Ovary (tissue), 3 donors: ENCODE measurements around the gene TTC7B.

ENCODE experiments used
- POLR2A ChIP-seq: fragments of 450-650 bp; IDR thresholded peaks from one replicate; pipeline ENCODE4 v1.6.1; 2017; ENCODE audit warnings: antibody characterized with exemption, mild to moderate bottlenecking, moderate library complexity
- TF ChIP-seq, protein P1 (sequence below), 3 donors: fragments of 450-650 bp in 2 of 3; fragments of 200-600 bp in 1 of 3; IDR thresholded peaks; one replicate each; pipeline versions ENCODE4 v1.5.1 to v1.8.0; 2016 to 2022; ENCODE audit warnings: antibody characterized with exemption in 3 of 3, mild to moderate bottlenecking in 1 of 3
- donor health status: DM: no; HTN: no; CAD: no.

DNA sequence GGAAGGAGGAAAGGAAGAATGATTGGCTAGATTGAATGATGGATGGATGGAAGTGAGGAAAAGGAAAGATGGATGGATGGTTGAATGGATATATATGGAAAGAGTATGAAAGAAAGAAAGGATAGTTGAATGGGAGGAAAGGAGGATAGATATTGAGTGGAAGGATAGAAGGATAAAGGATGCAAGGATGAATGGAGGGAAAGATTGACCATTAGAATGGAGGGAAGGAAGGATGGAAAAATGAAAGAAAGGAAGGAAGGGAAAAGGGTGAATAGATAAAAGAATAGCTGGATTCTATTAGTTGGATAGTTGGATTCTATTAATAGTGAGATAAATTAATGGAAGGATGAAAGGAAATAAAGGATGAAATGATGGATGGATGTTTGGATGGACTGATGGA, 313.5 kb downstream of the TTC7B start:
- no peak for TF ChIP-seq POLR2A
- TF ChIP-seq, protein P1, sequence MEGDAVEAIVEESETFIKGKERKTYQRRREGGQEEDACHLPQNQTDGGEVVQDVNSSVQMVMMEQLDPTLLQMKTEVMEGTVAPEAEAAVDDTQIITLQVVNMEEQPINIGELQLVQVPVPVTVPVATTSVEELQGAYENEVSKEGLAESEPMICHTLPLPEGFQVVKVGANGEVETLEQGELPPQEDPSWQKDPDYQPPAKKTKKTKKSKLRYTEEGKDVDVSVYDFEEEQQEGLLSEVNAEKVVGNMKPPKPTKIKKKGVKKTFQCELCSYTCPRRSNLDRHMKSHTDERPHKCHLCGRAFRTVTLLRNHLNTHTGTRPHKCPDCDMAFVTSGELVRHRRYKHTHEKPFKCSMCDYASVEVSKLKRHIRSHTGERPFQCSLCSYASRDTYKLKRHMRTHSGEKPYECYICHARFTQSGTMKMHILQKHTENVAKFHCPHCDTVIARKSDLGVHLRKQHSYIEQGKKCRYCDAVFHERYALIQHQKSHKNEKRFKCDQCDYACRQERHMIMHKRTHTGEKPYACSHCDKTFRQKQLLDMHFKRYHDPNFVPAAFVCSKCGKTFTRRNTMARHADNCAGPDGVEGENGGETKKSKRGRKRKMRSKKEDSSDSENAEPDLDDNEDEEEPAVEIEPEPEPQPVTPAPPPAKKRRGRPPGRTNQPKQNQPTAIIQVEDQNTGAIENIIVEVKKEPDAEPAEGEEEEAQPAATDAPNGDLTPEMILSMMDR (IDR thresholded peaks at IDR 0.05) = no peak
